ENCODE results near the gene ELANE.

ELANE gene

GRCh38 chr19:900043-900301 is 47.9 kb downstream of the ELANE start:
- H3K4me3 ChIP-seq (ENCODE audit: low read depth, low read length): no peak overlapping the region
- DNase-seq (ENCODE audit: low read depth): no peak
- TF ChIP-seq, protein P1, sequence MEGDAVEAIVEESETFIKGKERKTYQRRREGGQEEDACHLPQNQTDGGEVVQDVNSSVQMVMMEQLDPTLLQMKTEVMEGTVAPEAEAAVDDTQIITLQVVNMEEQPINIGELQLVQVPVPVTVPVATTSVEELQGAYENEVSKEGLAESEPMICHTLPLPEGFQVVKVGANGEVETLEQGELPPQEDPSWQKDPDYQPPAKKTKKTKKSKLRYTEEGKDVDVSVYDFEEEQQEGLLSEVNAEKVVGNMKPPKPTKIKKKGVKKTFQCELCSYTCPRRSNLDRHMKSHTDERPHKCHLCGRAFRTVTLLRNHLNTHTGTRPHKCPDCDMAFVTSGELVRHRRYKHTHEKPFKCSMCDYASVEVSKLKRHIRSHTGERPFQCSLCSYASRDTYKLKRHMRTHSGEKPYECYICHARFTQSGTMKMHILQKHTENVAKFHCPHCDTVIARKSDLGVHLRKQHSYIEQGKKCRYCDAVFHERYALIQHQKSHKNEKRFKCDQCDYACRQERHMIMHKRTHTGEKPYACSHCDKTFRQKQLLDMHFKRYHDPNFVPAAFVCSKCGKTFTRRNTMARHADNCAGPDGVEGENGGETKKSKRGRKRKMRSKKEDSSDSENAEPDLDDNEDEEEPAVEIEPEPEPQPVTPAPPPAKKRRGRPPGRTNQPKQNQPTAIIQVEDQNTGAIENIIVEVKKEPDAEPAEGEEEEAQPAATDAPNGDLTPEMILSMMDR (IDR thresholded peaks at IDR 0.05; ENCODE audit: insufficient read depth, low read depth, low read length, missing control alignments): no peak

DNA sequence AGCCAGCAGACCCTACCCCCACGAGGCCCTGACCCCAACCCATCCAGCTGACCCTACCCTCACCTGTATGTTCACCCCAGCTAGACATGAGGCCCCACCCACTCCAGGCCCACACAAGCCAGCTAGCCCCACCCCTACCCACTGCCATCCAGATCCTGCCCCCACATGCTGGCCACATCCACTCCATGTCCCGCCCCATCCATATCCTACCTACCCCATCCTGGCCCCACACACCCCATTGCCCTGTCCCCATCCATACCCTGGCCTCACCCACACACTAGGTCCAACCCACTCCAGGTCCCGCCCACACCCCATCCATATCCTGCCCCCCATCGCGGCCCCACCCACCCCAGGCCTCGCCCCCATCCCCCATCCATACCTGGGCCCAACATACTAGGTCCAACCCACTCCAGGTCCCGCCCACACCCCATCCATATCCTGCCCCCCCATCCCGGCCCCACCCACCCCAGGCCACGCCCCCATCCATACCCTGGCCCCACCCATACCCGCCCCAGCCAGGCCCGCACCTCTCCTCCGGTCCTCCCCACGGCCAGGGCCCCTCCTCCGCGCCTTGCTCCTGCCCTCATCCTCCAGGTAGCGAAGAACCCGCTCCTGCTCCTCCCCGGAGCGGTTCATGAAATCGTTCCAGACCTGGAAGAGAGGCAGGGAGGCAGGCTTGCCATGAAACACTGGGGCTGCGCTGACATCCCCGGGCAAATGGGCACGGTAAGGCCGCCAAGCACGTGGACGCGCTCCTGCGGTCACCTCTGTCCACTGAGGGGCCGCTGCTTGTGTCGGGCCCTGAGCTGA is 48.4 kb downstream of the ELANE start:
- DNase-seq (ENCODE audit: low read depth): no peak
- TF ChIP-seq, protein P1 (IDR thresholded peaks at IDR 0.05; ENCODE audit: insufficient read depth, low read depth, low read length, missing control alignments): no peak
- H3K4me3 ChIP-seq (ENCODE audit: low read depth, low read length): no peak overlapping the region

DNA sequence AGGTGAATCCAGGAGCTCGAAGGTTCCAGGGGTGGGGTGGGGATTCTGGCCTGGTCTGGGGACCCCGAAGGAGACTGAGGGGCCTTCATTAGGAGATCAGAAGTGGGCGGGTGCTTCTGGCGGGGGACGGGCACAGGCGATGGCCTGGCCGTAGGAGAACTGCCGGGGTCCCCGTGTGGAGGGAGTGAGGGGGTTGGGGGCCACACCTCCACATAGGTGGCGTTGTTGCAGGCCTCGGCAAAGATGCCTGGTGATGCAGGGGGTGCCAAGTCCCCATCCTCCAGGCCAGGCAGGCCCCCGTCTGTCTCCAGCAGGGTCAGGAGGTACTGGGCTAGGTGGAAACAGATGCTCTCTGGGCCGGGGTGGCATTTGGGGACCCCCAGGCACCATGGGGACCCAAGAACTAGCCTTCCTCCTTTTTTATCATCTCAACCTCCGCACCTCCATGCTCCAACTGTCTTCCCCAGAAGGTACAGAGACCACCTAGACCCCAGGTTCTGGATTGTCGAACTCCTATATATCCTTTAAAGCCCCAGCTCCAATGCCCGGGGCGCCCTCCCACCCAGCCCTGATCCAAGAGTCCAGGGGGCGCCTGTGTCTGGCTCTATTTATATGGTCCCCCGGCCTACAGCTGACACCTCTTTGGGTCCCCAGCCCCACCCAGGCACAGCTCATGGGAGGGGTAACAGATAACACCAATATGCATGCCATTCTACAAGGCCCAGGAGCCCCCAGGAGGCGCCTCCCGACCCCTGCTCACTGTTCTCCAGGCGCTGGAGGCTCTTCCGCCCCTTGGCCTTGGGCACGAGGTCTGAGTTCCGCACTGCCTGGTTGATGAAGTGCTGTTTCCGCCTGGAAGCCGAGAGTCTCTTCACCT is 49.4 kb downstream of the ELANE start:
- TF ChIP-seq, protein P1 (IDR thresholded peaks at IDR 0.05; ENCODE audit: insufficient read depth, low read depth, low read length, missing control alignments): no peak
- no peak overlapping the region for H3K4me3 ChIP-seq (ENCODE audit: low read depth, low read length)
- no peak for DNase-seq (ENCODE audit: low read depth)

DNA sequence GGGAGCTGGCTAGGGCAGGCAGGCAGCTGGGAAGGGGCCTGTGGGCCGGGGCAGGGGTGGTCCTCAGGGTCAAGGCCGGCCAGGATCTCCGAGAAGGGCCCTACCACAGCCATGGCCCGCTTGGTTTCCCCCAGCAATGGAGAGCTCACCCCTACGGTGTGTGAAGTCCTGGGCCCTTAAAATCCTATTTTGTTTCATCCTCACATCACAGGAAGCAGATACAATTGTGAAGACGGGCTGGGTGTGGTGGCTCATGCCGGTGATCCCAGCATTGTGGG is 49.9 kb downstream of the ELANE start:
- DNase-seq (ENCODE audit: low read depth): no peak
- TF ChIP-seq, protein P1 (IDR thresholded peaks at IDR 0.05; ENCODE audit: insufficient read depth, low read depth, low read length, missing control alignments): no peak
- no peak overlapping the region for H3K4me3 ChIP-seq (ENCODE audit: low read depth, low read length)

GRCh38 chr19:902446-903226 is 50.5 kb downstream of the ELANE start:
- H3K4me3 ChIP-seq (ENCODE audit: low read depth, low read length): no peak overlapping the region
- DNase-seq (ENCODE audit: low read depth): no peak
- TF ChIP-seq, protein P1 (IDR thresholded peaks at IDR 0.05; ENCODE audit: insufficient read depth, low read depth, low read length, missing control alignments): no peak

DNA sequence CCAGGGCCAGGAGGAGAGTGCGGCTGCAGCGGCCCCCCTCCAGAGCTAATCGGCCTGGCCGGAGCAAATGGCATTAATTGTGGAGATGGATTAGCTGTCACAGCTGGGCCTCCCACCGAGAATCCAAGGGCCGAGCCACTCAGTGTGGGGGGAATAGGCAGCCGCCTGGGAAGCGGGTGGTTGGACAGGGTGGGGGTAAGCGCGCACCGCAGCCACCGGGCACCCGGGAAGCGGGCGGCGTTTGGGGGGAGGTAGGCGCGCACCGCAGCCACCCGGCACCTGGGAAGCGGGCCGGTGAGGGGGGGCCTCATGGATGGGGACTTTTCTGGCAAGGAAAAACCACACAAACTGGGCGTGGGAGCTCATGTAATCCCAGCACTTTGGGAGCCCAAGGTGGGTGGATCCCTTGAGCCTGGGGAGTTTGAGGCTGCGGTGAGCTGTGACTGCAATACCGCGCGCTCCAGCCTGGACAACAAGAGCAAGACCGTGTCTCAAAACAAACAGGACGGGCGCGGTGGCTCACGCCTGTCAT is 51.2 kb downstream of the ELANE start:
- no peak for DNase-seq (ENCODE audit: low read depth)
- TF ChIP-seq, protein P1 (IDR thresholded peaks at IDR 0.05; ENCODE audit: insufficient read depth, low read depth, low read length, missing control alignments): no peak
- no peak overlapping the region for H3K4me3 ChIP-seq (ENCODE audit: low read depth, low read length)

All from GM12865 (cell line).